GM12873 (cell line): ENCODE results near the gene CIAO2B.

Experiments used
- CTCF ChIP-seq: IDR thresholded peaks from 2 replicates; pipeline ENCODE4 v1.5.1; 2012; ENCODE audit warnings: low read depth, mild to moderate bottlenecking, moderate library complexity, low read length, control low read depth; ENCODE audit not compliant: insufficient read depth; ENCODE audit errors: missing control alignments

The CIAO2B gene

GRCh38 chr16:66924527-66925321 lies 9.5 kb downstream of the CIAO2B start:
- TF ChIP-seq CTCF: peak; percentile 47

DNA sequence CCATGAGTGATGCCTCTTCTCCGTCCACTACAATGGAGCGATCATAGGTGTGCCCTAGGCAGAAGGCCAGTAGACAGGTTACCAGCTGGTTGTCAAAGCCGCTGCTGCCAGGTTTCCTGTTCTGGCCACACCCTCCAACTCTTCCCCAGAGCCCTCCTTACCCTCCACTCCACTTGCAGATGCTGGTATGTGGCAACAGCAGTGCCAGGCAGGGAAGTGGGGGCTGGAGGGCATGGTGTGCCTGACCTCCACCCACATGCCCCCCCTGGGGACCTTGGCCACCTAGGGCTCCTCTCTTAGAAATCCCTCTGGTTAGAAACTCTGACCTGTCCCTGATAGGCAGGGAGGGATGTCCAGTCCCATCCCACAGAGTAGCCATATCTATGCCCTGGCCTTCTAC lies 10.3 kb downstream of the CIAO2B start:
- TF ChIP-seq CTCF: no peak

DNA sequence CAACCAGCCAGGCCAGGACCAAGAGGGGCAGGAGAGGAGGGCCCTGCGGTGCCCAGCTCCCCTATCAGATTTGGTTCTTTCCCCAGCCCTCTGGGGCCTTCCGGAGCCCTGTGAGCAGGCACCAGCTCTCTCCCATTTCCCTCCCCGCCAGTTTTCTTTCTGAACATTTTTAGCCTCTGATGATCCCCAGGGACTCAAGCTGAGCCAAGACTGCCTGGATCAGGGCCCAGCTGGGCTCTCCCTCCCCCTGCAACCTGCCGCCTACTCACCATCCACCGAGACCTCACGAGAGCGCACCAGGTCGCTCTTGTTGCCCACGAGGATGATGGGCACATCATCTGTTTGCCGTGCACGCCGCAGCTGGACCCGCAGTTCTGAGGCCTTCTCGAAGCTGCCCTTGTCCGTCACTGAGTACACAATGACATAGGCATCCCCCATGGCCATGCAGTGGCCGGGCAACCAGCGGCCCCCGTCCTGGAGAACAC lies 10.9 kb downstream of the CIAO2B start:
- no peak for TF ChIP-seq CTCF

DNA sequence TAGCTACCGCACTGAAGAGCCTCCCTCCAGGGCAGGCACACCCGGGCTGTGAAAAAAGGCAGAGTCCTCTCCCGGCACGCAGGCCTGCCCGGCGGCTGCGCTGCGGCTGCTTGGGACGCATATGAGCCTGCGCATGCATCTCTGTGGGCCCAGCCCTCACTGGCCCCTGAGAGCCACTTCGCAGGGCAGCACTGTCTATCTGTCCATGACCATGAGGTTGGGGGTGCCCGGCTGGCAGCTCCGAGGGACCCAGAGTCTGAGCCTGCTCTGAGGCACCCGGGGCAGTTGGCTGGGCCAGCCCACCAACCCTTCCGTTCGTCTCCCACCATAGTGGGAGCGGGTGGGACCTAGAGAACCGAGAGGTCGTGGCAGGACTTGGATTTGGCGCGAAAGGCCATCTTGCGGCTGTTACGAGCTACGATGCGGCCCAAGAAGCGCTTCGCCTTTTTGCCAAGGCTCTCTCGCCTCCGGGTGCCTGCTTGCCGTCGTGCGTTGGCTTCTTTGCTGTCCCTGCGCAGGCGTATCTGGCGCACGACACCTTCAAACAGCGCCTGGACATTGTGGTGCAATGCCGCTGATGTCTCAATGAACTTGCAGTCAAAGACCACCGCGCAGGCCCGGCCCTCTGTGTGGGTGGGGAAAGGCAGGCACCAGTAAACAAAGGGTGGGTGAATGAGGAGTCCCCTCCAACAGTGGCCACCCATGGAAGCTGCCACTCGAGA lies 12.3 kb downstream of the CIAO2B start:
- TF ChIP-seq CTCF: no peak

- TF ChIP-seq CTCF: no peak
Measured at GRCh38 chr16:66920924-66921680, 13.1 kb downstream of the CIAO2B start.

DNA sequence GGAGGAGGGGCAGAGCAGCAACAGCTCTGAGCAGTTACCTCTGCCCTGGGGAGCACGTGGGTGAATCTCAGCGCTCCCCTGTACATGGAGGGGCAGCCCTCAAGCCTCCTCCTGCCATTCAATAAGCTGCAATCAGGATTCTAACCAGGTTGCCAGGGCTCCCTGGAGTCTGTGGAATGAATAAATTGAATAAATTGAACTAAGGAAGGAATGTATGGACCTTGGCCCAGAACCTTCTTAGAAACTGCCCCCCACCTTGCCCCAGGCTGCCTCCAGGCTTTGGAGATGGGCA lies 14.0 kb downstream of the CIAO2B start:
- no peak for TF ChIP-seq CTCF
